C1 segment of cervical spinal cord (tissue), 14 donors: ENCODE data around the gene RASAL1.

Source experiments
- DNase-seq, 14 donors: peaks; one replicate each; lab custom pipeline; 2025; lab: John Stamatoyannopoulos, UW

The RASAL1 gene

DNA sequence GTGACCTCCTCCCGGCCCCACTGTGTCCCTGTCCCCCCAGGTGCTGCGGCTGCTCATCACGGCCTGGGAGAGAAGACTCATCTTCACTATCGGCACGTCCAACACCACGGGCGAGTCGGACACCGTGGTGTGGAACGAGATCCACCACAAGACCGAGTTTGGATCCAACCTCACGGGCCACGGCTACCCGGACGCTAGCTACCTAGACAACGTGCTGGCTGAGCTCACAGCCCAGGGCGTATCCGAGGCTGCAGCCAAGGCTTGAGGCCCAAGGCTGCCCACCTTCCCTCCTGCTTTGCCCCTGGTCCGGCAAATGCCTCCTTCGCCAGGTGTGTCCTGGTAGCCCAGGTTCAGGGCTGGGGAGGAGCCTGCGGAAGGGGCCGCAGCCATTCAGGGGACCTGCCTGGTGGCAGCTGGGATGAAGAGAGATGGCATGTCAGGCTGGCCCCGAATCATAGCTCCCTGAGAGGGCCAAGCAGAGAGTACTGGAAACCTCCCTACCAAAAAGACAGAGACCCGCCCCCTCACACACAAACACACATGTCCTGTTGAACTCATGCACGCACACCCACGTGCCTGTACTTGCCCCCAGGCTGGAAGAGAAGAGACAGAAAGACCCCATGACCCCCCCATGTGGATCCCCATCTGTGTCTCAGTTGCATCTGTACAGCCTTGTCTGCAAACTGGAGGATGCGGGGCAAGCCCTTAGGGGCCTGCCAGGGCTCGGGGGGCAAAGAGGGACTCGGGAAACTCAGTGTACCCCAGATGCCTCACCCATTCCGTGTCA, 38.7 kb downstream of the RASAL1 start:
- DNase-seq: peak in 2 of 14 donors; percentile 25 to 26

DNA sequence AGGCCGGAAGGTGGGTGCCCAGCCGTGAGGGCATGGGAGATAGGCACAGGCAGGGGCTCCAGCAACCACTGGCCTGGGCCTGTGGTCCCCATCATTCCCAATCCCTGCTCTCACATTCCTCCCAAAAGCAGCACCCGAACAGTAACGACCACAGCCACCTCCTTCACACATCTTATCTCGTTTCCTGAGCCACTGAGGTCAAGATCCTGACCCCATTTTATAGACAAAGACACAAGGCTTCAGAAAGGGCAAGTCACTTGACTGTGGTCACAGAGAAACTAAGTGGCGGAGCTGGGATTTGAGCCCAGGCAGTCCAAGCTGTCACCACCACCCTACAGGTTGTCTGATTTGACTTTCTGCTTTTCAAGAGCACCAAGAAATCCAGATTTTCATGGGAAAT, 40.2 kb downstream of the RASAL1 start:
- DNase-seq: no peak

DNA sequence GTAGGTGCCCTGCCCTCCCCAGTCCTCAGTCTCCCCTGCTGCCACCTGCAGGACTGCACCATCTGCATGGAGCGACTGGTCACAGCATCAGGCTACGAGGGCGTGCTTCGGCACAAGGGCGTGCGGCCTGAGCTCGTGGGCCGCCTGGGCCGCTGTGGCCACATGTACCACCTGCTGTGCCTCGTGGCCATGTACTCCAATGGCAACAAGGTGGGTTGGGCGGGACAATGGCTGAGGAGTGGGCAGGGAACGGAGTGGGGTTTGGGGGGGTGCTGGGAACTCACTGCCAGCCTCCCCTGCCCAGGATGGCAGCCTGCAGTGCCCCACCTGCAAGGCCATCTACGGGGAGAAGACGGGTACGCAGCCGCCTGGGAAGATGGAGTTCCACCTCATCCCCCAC, 40.8 kb downstream of the RASAL1 start:
- no peak for DNase-seq

DNA sequence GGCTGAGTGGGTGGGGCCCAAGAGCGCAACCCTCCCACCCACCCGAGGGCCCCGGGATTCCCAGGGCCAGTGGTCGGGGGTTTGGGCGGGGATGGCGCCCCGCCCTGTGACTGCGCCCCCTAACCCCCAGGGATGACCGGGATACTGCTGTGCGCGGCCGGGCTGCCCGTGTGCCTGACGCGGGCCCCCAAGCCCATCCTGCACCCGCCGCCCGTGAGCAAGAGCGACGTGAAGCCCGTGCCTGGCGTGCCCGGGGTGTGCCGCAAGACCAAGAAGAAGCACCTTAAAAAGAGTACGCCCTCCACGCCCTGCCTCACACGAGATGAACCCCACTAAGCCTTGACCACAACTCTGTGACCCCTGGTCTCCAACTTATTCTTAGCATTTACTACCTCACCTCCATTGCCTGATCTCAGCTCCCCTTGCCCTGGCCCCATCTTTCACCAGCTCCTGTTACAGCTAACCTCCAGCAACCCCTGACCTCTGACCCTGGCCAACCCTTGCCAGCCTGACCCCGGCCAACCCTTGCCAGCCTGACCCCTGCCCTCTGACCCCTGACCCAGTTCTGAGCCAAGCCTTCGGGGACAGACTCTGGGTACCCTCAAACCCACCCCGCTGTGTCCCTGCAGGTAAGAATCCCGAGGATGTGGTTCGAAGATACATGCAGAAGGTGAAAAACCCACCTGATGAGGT, 42.0 kb downstream of the RASAL1 start:
- no peak for DNase-seq

DNA sequence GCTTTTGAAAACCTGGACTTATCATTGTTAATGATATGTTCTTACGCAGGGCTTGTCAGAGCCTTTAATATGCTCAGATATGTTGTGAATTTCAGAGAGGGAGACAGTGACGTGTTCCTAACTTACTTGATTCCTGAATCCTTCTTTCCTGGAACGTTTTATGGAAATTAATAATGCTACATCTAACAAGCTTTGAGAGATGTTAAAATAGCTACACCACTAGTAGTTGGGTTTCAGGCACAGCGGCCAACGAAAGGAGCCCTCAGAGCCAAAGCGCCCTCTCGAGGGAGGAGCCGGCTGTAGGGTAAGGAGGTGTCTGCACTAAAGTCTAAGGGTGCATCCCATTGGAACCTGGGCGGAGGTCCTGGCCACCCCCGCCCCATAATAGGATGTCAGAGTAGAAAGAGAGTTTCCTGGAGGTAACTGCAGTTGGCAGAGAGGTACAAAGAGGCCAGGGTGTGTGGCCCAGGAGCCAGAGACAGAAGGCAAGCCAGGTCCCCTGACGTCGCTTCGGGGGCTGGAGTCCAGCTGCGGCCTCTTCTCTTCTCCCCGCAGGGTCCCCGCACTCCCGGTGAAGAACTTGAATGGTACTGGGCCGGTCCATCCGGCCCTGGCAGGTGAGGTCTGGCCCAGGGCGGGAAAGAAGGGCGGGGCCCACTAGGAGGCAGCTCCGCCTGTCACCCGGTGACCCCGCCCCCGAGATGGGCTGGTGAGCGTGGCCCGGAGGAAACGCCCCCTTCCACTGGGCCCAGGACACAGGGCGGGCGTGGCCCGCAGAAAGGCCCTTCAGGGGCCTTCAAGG, 42.8 kb downstream of the RASAL1 start:
- DNase-seq: no peak

DNA sequence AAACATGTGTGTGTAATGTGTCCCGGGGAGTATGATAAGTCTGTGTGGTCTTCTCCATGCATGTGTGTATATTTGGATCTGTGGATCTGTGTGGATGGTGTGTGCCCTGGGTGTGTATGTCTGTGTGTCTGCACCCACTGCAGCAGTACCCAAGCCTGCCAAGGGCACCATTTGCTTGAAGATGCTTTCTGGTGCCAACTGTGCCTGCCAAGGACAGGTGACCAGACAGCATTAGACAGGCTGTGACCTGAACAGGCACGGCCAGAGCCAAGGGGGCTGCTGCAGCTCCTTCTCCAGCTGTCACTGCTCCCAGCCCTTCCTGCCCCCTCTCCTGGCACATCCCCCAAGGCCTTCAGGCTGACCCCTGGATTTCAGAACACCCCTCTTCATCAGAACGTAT, 44.1 kb downstream of the RASAL1 start:
- peak in 1 of 14 donors; percentile 70 for DNase-seq

DNA sequence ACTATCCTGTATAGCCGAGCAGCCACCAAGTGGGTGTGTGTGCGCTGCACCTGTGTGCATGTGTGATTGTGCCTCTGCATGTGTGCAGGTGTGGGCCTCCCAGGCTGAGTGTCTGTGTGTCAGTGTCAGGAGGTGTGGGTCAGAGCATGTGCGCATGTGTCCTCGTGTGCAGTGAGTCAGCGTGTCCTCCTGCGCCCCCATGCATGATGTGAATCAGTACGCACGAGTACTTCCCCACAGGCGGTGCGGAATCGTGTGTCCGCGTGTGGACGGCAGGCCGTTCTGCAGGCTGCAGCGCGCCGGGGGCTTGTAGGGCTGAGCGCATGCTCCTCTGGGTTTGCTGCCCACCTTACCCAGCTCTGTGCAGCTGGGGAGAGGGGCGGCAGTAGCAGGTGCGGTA, 44.8 kb downstream of the RASAL1 start:
- DNase-seq: no peak

DNA sequence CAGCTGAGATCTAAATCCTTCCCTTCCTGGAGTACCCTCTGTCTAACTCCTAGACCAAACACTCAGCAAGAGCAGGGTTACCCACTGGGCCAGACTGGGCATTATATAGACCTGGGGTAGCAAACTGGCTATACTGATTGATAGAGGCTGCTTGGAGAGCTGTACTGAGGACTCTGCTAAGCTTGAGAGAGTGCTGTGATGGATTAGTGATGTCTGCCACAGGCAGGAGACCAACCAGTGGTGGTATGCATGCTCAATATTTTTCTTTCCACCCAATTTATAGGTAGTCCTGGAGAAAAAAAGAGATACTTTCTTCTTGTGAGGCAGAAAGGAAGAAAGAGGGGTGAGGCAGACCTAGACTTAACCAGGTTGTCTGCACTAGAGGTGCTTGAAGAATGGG, 45.7 kb downstream of the RASAL1 start:
- DNase-seq: no peak

DNA sequence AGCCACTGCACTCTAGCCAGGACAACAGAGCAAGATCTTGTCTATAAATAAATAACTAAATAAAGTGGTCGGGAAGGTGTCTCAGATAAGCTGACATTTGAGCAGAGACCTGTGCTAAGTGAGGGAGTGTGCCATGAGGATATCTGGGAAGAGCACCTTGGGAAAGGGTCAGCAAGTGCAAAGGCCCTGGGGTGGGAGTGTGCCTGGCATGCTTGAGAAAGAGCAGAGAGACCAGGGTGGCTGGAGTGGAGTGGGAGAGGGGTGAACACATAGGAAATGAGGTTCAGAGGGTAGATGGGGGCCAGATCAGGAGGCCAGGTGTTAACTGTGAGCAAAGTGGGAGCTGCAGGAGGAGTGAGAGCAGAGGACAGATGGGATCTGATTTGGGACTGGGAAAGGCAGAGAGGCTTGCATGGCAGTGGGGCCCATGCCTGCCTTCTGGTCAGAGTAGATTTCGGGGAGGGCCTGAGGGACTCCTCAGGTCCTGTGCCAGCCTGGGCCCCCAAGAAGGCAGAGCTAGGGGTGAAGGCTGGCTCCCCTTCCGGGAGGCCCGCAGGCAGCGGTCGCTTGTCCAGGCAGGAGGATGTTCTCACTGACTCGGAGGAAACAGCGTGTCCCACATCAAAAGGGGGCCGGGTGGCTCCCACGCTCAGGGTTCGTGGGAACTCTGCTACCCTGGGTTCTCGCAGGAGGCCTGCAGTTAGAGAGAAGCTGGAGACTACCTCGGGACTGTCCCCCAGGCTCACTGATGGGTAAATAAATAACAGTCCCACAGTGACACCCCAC, 46.4 kb downstream of the RASAL1 start:
- DNase-seq: no peak

DNA sequence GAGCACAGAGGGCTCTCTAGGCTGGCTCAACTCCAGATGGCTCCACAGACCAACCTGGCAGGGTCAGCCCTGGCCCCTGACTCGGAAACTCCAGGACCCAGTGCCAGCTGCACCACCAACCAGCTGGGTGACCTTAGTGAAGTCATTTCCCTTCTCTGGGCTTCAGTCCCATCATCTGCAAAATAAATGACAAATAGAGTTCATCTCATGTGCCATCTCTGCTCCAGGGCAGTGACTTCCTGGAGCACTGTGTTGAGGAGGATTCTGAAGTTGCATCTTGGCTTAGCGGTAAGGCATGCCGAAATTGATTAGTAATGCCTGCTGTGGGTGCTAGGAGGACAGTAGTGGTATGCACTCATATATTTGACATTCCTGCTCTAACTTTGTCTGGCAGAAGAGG, 47.5 kb downstream of the RASAL1 start:
- DNase-seq: no peak

DNA sequence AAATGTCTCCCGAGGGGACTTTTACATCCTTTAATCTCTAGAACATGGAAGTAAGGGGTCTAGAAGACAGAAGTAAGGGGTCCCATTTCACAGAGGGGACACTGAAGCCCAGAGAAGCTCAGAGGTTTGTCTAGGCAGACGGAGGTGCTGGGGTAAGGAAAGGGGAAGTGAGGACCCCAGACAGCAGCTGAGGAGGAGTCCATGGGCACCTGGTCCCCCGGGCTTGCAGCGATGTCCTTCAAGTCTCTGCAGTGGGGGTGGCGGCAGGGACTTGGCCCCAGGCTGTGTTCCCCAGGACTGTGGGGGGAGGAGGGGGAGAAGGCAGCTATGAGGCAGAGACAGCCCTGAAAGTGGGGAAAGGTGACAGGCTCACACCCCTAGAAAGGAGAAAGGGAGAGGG, 48.4 kb downstream of the RASAL1 start:
- no peak for DNase-seq

DNA sequence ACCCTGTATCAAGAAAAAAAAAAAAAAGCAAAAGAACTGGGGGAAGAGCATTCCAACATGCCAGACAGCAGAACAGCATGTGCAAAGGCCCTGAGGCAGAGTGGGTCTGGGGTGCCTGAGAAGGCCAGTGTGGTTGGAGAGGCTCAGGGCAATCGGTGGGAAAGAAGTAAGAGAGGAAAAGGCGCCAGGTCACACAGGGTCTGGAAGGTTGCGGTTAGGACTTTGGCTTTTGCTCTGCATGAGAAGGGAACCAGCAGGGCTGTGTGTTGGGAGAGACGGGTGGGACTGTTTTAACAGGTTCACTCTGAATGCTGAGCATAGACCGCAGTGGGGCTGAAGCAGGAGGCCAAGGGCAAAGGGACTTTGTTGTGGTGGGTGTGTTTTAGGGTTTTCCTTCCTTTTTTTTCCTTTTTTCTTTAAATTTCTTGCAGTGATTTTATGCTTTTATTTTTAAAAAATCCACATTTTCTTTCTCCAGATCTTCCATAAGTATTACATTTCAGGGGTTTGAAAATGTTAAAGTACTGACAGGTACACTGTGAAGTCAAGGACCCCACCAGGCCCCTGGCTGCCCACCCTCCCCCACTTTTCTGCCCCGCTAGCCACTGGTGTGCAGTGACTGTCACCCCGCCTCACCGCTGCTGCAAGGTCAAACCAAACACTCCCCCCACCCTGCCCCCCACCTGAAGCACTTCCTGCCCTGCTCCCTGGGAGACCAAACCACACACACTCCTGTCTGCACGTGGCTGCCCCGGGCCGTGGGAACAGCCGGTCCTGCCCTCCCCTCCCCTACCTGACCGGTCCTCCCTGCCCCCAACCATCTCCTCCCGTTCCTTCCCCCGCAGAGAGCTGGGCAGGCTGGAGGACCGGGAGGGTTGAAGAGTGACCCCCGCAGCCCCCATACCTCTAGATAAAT, 49.1 kb downstream of the RASAL1 start:
- no peak for DNase-seq

DNA sequence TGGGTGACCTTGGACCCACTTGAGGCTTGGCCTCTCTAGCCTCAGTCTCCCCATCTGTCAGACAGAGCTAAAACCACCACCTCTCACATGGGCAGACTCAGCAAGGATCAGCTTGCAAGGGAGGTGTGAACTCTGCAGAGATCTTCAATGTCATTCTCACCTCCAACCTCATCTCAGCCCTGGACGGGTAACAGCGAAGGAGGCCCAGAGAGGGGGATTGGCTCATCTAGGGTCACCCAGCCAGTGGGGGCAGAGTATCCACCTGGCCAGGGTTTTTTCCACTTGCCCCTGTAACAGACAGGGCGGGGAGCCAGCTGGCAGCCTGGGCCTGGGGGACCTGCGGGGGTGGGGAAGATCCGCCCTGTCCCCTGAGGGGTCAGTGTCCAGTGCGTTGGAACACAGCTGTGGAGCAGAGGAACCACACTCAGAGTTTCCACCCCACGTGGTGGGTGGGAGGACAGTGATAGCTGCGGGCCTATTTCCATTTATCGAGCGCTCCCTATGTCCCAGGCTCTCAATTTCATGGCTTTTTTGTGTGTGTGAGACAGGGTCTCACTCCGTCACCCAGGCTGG, 51.6 kb downstream of the RASAL1 start:
- DNase-seq: no peak

DNA sequence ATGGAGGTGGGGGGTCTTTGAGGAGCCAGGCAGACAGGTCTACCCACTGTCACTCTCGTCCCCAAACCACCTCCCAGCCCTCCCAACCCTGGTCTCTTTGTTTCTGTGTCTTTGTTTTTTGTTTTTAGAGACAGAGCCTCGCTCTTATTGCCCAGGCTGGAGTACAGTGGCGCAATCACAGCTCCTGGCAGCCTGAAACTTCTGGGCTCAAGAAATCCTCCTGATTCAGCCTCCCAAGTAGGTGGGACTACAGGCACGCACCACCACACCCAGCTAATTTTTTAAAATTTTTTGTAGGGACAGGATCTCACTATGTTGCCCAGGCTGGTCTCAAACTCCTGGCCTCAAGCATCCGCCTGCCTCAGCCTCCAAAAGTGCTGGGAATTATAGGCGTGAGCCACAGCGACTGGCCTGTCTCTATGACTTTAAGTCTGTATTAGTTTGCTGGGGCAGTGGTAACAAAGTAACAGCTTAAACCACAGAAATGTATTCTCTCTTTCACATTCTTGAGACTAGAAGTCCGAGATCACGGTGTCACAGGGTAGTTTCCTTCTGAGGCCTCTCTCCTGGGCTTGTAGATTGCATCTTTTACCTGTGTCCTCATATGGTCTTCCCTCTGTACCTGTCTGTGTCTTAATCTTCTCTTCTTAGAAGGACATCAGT, 52.9 kb downstream of the RASAL1 start:
- DNase-seq: no peak

DNA sequence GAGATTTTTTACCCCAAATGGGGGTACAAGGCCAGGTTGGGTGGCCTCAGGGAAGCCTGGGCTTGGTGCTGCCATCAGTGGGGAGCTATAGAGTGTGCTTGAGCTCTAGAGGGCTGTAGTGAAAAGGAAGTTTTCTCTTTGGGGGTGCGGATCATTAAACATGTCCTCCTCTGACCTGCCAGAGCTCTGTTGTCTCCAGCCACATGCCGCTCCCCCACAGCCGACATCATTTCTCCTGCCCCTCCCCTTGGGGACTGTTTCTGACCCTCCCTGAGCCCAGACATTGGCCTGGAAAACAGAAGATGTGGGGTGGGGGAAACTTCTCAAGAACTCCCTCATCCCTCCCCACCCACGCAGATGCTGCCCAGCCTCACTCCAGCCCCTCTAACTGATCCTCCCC, 53.7 kb downstream of the RASAL1 start:
- no peak for DNase-seq

DNA sequence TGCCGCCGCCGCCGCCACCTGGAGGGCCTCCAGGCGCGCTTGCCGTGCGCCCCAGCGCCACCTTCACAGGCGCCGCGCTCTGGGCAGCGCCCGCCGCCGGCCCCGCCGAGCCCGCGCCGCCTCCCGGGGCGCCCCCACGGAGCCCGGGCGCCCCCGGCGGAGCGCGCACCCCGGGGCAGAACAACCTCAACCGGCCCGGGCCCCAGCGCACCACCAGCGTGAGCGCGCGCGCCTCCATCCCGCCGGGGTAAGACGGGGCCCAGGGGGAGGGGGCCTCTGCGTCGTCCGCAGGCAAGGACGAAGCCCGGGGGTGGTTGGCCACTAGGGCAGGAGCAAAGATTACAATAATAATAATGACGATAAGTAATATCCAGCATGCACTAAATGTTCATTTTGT, 57.7 kb downstream of the RASAL1 start:
- no peak for DNase-seq

DNA sequence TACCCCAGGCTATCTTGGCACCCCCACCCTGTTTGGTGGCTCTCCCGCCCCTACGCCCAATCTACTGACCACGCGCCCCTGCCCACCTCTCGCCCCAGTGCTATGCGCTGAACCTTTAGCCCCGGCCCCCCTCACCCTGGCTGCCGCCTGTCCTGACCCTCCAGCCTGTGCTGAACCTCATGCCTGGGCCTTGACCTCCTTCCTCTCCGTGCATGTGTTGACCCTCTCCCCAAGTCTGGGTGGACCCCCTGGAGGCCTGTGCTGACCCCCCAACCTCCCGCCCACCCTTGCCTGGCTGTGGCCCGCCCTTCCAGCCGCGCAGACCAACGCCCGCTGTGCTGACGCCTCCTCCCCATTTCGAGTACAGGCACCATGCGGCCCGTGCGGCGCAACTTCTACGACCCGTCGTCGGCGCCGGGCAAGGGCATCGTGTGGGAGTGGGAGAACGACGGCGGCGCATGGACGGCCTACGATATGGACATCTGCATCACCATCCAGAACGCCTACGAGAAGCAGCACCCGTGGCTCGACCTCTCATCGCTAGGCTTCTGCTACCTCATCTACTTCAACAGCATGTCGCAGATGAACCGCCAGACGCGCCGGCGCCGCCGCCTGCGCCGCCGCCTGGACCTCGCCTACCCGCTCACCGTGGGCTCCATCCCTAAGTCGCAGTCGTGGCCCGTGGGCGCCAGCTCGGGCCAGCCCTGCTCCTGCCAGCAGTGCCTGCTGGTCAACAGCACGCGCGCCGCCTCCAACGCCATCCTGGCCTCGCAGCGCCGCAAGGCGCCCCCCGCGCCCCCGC, 58.3 kb downstream of the RASAL1 start:
- DNase-seq: no peak

DNA sequence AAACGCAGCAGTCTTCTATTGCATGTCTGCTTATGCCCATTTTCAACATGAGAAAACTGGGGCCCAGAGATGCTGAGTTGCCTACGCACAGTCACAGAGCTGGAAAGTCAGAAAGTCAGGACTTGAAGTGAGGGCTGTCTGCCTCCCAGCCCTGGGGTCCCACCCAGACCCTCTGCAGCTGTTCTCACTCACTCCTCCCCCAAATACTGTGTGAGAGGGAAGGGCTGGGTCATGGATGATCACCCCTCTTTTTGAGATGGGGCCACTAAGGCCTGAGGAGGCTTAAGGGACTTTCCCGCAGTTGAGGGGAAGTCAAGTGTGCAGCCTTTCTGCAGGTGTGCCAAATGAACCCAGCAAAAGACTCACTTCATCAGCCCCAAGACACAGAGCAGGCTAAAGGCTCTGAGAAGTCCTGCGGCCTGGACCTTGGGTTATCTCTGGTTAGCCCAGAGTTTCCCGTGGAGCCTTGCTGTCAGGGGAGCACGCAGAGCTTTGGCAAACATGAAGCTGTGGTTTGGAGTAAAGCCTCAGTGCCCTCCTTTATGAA, 60.4 kb downstream of the RASAL1 start:
- DNase-seq: no peak

DNA sequence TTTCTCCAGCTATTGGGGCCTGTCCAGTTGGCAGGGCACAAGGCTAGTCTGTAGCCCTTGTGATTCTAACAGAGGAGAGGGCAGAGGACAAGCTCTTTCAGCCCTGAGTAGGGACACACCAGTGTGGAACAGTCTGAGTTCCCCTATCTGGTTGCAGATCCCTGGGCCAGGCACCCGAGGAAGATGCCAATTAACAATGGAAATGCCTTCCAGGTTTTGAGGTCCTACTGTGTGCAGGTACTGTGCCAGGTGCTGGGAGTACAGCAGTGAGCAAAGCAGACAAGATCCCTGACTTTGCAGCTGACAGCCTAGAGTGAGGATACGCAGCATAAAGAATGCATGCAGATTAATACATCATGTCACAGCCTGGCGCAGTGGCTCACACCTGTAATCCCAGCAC, 62.0 kb downstream of the RASAL1 start:
- no peak for DNase-seq
